Endodermal cell (in vitro differentiated cells): Measurements from ENCODE around the gene DLX2. TPM values are rescaled to one million over a fixed set of nuclear protein-coding genes. Genes with fewer than 3 reads are reported as not detected.

Source experiments
- DNase-seq: peaks from one replicate; pipeline ENCODE4 v3.0.0-alpha.2; 2017
- H3K27ac ChIP-seq: 2 replicates; pipeline ENCODE4 v1.5.1; 2013; ENCODE audit warnings: mild to moderate bottlenecking, low read depth, low read length, moderate library complexity
- H3K27me3 ChIP-seq: 2 replicates; pipeline ENCODE4 v1.6.1; 2013; ENCODE audit warnings: mild to moderate bottlenecking, low read length, moderate library complexity; ENCODE audit not compliant: insufficient read depth, control insufficient read depth, poor library complexity, severe bottlenecking
- H3K36me3 ChIP-seq: 2 replicates; pipeline ENCODE4 v1.7.0; 2013; ENCODE audit warnings: mild to moderate bottlenecking, low read length, moderate library complexity; ENCODE audit not compliant: control insufficient read depth, insufficient read depth
- H3K4me1 ChIP-seq: one replicate; pipeline ENCODE4 v1.7.0; 2013; ENCODE audit warnings: low read length; ENCODE audit not compliant: control insufficient read depth, insufficient read depth
- H3K4me3 ChIP-seq: 2 replicates; pipeline ENCODE4 v1.5.1; 2013; ENCODE audit warnings: mild to moderate bottlenecking, low read length, moderate library complexity
- H3K9ac ChIP-seq: 2 replicates; pipeline ENCODE4 v1.6.1; 2013; ENCODE audit warnings: mild to moderate bottlenecking, low read length, moderate library complexity; ENCODE audit not compliant: poor library complexity, severe bottlenecking; ENCODE audit errors: extremely low read depth
- H3K9me3 ChIP-seq: 2 replicates; pipeline ENCODE4 v1.6.1; 2013; ENCODE audit warnings: mild to moderate bottlenecking, low read length, moderate library complexity; ENCODE audit not compliant: control insufficient read depth
- H3K27ac Mint-ChIP-seq: 2 replicates; pipeline ENCODE4 v1.8.0; 2020; ENCODE audit warnings: mixed read lengths
- H3K27me3 Mint-ChIP-seq: 2 replicates; pipeline ENCODE4 v1.8.0; 2021; ENCODE audit warnings: mild to moderate bottlenecking, mixed read lengths; ENCODE audit not compliant: insufficient read depth
- H3K36me3 Mint-ChIP-seq: 2 replicates; pipeline ENCODE4 v1.8.0; 2020; ENCODE audit warnings: low read depth, mixed read lengths
- H3K4me1 Mint-ChIP-seq: 2 replicates; pipeline ENCODE4 v1.8.0; 2020; ENCODE audit warnings: mixed read lengths
- H3K4me3 Mint-ChIP-seq: 2 replicates; pipeline ENCODE4 v1.8.0; 2020; ENCODE audit warnings: mild to moderate bottlenecking, moderate library complexity, mixed read lengths
- H3K9me3 Mint-ChIP-seq: 2 replicates; pipeline ENCODE4 v1.8.0; 2020; ENCODE audit warnings: mild to moderate bottlenecking, mixed read lengths
- WGBS, 2 experiments: methylation state at CpG; one replicate each; pipeline versions ENCODE4 v1.1.5 to v1.1.7; 2013; ENCODE audit warnings: missing lambda C conversion rate in 2 of 2, mixed read lengths in 1 of 2; ENCODE audit not compliant: insufficient coverage in 1 of 2, insufficient read length in 1 of 2; 5-methylcytosine and 5-hydroxymethylcytosine counted together
- total RNA-seq, 2 donors: library from RNA; stranded (reverse); fragmentation: NEBNext Ultra II Directional in 1 of 2; extraction: Animal tissue kit (Norgen Biotek cat#: 25700) in 1 of 2; gene quantifications; 2 replicates in 1 of 2; 3 replicates in 1 of 2; pipeline ENCODE4 v1.2.1, GENCODE V29; 2021
- TF ChIP-seq, protein P1 (sequence below): fragments of 200-600 bp; sonication (generic); conservative IDR thresholded peaks from 2 replicates; pipeline ENCODE4 v1.5.0; 2021; ENCODE audit warnings: antibody characterized with exemption, mild to moderate bottlenecking

Gene DLX2
- total RNA-seq, 2 donors from 2014 or later = 0.13 TPM; not detected in 1

DNA sequence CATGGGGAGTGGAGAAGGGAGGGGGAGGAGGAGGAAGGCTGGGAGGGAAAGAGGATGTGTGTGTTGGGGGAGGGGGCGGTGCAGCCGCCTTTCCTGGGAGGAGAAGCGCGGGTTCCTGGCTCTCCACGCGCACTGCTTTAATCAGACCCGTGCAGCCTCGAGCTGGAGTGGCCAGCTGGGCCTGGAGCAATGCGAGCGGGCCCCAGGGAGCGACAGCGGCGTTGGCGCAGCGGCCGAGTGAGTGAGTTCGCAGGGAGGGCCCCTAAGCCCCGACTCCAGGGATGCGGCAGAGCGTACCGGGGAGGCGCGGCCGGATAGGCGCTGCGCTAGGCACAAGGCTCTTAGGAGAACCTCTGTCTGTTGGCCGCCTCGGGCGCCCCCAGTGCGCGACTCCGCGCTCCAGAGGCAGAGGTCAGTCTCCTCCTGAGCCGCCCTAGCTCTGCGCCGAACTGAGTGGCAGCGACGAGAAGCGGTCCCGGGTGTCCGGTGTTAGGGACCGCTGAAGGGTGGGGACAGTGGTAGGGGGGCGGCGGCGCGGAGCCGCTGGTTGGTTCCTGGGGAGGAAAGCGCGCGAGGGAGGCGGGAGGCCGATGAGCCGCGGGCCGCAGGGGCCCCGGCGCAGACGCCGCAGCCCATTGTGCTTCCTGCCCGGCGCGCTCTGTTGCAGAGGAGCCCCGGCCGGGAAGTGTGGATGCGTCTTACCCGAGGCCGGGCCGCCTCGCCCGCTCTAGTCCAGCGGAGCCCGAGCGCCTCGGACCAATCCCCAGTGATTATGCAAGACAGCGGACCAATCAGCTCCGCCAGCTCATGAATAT is 17.8 kb downstream of the DLX2 start:
- Histone ChIP-seq H3K4me3 (peak overlapping the region; percentile 27), H3K9ac (no peak overlapping the region), H3K27ac (no peak overlapping the region), H3K9me3 (no peaks in the 10 kb centered on the region), H3K4me1 (peaks cover 11% of the 10 kb centered on the region), H3K36me3 (no peaks in the 10 kb centered on the region), H3K27me3 (peaks cover 100% of the 10 kb centered on the region)
- WGBS, 2 experiments = 0% methylated on average over 9 to 76 of the region's 76 CpGs
- H3K27ac Mint-ChIP-seq = no peak overlapping the region
- no peaks in the 10 kb centered on the region for H3K36me3 Mint-ChIP-seq
- peak; percentile 97 for DNase-seq
- H3K9me3 Mint-ChIP-seq = no peaks in the 10 kb centered on the region
- TF ChIP-seq, protein P1, sequence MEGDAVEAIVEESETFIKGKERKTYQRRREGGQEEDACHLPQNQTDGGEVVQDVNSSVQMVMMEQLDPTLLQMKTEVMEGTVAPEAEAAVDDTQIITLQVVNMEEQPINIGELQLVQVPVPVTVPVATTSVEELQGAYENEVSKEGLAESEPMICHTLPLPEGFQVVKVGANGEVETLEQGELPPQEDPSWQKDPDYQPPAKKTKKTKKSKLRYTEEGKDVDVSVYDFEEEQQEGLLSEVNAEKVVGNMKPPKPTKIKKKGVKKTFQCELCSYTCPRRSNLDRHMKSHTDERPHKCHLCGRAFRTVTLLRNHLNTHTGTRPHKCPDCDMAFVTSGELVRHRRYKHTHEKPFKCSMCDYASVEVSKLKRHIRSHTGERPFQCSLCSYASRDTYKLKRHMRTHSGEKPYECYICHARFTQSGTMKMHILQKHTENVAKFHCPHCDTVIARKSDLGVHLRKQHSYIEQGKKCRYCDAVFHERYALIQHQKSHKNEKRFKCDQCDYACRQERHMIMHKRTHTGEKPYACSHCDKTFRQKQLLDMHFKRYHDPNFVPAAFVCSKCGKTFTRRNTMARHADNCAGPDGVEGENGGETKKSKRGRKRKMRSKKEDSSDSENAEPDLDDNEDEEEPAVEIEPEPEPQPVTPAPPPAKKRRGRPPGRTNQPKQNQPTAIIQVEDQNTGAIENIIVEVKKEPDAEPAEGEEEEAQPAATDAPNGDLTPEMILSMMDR = no peak
- H3K4me1 Mint-ChIP-seq = peaks cover 56% of the 10 kb centered on the region
- H3K4me3 Mint-ChIP-seq = peak overlapping the region; percentile 53
- H3K27me3 Mint-ChIP-seq = peaks cover 100% of the 10 kb centered on the region

DNA sequence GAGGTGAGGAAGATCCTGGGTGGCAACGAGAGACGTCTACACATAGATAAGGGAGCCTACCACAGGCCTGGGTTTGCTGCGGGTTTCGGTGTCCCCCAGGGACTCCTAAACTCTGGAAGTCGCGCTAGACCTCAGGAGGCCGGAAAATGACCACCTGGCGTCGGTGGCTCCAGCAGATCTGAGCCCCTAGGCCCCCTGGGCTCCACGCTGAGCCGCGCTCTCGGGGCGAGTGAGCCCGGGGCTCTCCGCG is 18.4 kb downstream of the DLX2 start:
- Mint-ChIP-seq H3K27me3 (peaks cover 100% of the 10 kb centered on the region), H3K27ac (no peak overlapping the region), H3K4me3 (peak overlapping the region; percentile 53), H3K9me3 (no peaks in the 10 kb centered on the region), H3K36me3 (no peaks in the 10 kb centered on the region), H3K4me1 (peaks cover 56% of the 10 kb centered on the region)
- Histone ChIP-seq H3K36me3 (no peaks in the 10 kb centered on the region), H3K27ac (no peak overlapping the region), H3K27me3 (peaks cover 100% of the 10 kb centered on the region), H3K9me3 (no peaks in the 10 kb centered on the region), H3K4me1 (peaks cover 11% of the 10 kb centered on the region), H3K9ac (no peak overlapping the region), H3K4me3 (peak overlapping the region; percentile 27)
- TF ChIP-seq, protein P1 = no peak
- 1 to 3% methylated on average over 6 to 17 of the region's 17 CpGs for WGBS, 2 experiments
- DNase-seq = peak; percentile 73

DNA sequence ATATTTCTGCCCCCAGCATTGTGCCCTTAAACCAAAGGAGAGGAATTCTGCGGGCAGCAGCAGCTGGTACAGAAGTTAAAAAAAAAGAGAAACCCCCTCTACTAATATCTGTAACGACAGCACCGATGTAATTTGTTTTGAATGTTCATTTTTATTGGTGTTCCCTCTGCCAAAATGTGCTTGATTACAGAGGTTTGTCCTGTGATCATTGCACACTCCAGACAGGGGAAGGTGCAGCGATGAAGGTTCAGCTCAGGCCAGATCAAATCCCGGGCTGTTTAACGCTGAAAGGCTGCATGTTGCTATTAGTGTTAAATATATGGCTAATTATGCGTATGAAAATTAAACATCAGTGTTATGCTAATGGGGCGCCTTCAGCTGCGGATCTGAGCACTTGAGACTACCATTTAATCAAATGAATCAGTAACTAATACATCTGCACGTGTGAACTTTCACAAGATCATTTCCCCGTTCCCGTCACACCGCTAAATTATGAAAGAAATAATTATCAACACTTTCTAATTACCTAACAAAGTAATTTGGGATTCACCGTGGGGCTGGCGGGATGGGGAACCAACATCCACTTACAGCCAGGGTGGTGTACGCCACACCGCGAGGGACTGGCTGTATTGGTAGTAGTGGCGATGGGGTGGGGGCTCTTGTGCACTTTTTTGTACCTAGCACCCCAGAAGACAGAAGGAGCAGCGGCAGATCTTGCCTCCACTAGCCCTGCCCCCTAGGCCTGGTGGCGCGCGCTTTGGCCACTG is 18.9 kb downstream of the DLX2 start:
- Histone ChIP-seq H3K4me3 (no peak overlapping the region), H3K4me1 (peaks cover 11% of the 10 kb centered on the region), H3K27ac (no peak overlapping the region), H3K9ac (no peak overlapping the region), H3K36me3 (no peaks in the 10 kb centered on the region), H3K9me3 (no peaks in the 10 kb centered on the region), H3K27me3 (peaks cover 100% of the 10 kb centered on the region)
- peak overlapping the region; percentile 53 for H3K4me3 Mint-ChIP-seq
- no peak overlapping the region for H3K27ac Mint-ChIP-seq
- peaks cover 100% of the 10 kb centered on the region for H3K27me3 Mint-ChIP-seq
- TF ChIP-seq, protein P1 = no peak
- H3K4me1 Mint-ChIP-seq = peaks cover 56% of the 10 kb centered on the region
- WGBS, 2 experiments = 2 to 3% methylated on average over 6 to 23 of the region's 23 CpGs
- no peak for DNase-seq
- no peaks in the 10 kb centered on the region for H3K9me3 Mint-ChIP-seq
- H3K36me3 Mint-ChIP-seq = no peaks in the 10 kb centered on the region
